ENCODE measurements around the gene CPE.

Gene CPE

GRCh38 chr4:165404080-165404479, 25.3 kb downstream of the CPE start:
- TF ChIP-seq CTCF (IDR thresholded peaks at IDR 0.05; ENCODE audit: control extremely low read depth, extremely low read depth, low read depth, missing control alignments), result no peak
- CTCF ChIA-PET, result no interaction called here
- POLR2A ChIA-PET, result no interaction called here
- no peak for DNase-seq (ENCODE audit: extremely low spot score)

GRCh38 chr4:165404696-165405095, 25.9 kb downstream of the CPE start:
- no peak for TF ChIP-seq CTCF (IDR thresholded peaks at IDR 0.05; ENCODE audit: control extremely low read depth, extremely low read depth, low read depth, missing control alignments)
- DNase-seq (ENCODE audit: extremely low spot score), result no peak
- CTCF ChIA-PET, result interaction anchor here (1.2 to 2.0 kb wide), 2 partner anchors 12 to 273 kb away, joined by 4 to 6 read pairs; no protein-coding TSS in a partner anchor
- POLR2A ChIA-PET, result no interaction called here

GRCh38 chr4:165410214-165410613, 31.4 kb downstream of the CPE start:
- ChIA-PET POLR2A (no interaction called here), CTCF (no interaction called here)
- no peak for TF ChIP-seq CTCF (IDR thresholded peaks at IDR 0.05; ENCODE audit: control extremely low read depth, extremely low read depth, low read depth, missing control alignments)
- DNase-seq (ENCODE audit: extremely low spot score), result no peak

GRCh38 chr4:165415910-165416309, 37.1 kb downstream of the CPE start:
- no peak for DNase-seq (ENCODE audit: extremely low spot score)

GRCh38 chr4:165418073-165418472, 39.3 kb downstream of the CPE start:
- POLR2A ChIA-PET, result no interaction called here
- CTCF ChIA-PET, result no interaction called here
- no peak for TF ChIP-seq CTCF (IDR thresholded peaks at IDR 0.05; ENCODE audit: control extremely low read depth, extremely low read depth, low read depth, missing control alignments)
- no peak for DNase-seq (ENCODE audit: extremely low spot score)

More at GRCh38 chr4:165415910-165416309, 37.1 kb downstream of the CPE start:
- POLR2A ChIA-PET, result no interaction called here
- TF ChIP-seq CTCF (IDR thresholded peaks at IDR 0.05; ENCODE audit: control extremely low read depth, extremely low read depth, low read depth, missing control alignments), result no peak
- CTCF ChIA-PET, result interaction anchor here (1.5 to 1.6 kb wide), 2 partner anchors 24 to 78 kb away, joined by 4 to 5 read pairs; no protein-coding TSS in a partner anchor

GRCh38 chr4:165425629-165426028, 46.8 kb downstream of the CPE start:
- CTCF ChIA-PET, result interaction anchor here (0.8 to 2.2 kb wide), 3 partner anchors 11 to 295 kb away, joined by 4 to 6 read pairs (median 5); no protein-coding TSS in a partner anchor
- POLR2A ChIA-PET, result no interaction called here
- TF ChIP-seq CTCF (IDR thresholded peaks at IDR 0.05; ENCODE audit: control extremely low read depth, extremely low read depth, low read depth, missing control alignments), result no peak
- DNase-seq (ENCODE audit: extremely low spot score), result no peak

GRCh38 chr4:165426331-165426730, 47.5 kb downstream of the CPE start:
- no peak for TF ChIP-seq CTCF (IDR thresholded peaks at IDR 0.05; ENCODE audit: control extremely low read depth, extremely low read depth, low read depth, missing control alignments)
- CTCF ChIA-PET, result interaction anchor here (0.8 kb wide), 1 partner anchor 295 kb away, joined by 5 read pairs; no protein-coding TSS in a partner anchor
- DNase-seq (ENCODE audit: extremely low spot score), result no peak
- POLR2A ChIA-PET, result no interaction called here
